ENCODE results near the gene HMBS. TPM values are rescaled to one million over a fixed set of nuclear protein-coding genes. Genes with fewer than 3 reads are reported as not detected.

Gene HMBS
- total RNA-seq, 1 experiment from 2014 or later: 61.6 TPM

DNA sequence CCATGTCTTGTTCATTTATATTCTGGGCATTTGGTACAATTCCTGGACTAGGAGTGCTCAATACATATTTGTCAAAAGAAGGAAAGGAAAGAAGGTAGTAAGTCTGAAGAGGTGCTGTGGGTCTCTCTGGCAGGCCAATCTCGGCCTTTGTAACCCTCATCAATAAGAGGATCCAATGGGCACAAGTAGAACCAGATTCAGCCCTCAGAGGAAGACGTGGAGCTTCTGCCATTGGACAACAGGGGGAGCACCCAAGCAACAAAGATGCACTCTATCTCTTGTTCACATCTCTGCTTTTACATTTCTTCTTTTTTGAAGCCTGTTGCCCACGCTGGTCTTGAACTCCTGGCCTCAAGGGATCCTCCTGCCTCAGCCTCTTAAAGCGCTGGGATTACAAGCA lies 19.3 kb upstream of the HMBS start:
- H3K27ac ChIP-seq (ENCODE audit: low read length): no peak overlapping the region
- CTCF ChIA-PET: no interaction called here
- H3K27me3 ChIP-seq (ENCODE audit: control insufficient read depth, insufficient read depth, low read length): no peaks in the 10 kb centered on the region
- in situ Hi-C loops (cut with HindIII; ENCODE audit: low pct_unique_long_range_greater_than_20kb, low sequenced_read_pairs): no loop called here
- no peaks in the 10 kb centered on the region for H3K9me3 ChIP-seq (ENCODE audit: control insufficient read depth, insufficient read depth, low read depth, low read length)
- H3K36me3 ChIP-seq (ENCODE audit: control insufficient read depth, insufficient read depth, low read length): no peaks in the 10 kb centered on the region; the same call in 1 of the 2 replicates
- BruUV-seq (replicated peaks): no TSS peak
- POLR2A ChIA-PET: no interaction called here
- H3K4me1 ChIP-seq (ENCODE audit: control insufficient read depth, insufficient read depth, low read length): peaks cover 8% of the 10 kb centered on the region; the same call in 1 of the 2 replicates
- no peak for TF ChIP-seq POLR2AphosphoS5 (IDR thresholded peaks at IDR 0.05; ENCODE audit: low read depth, low read length)
- peak; percentile 85; the same call in 1 of the 2 replicates for TF ChIP-seq CTCF (IDR thresholded peaks at IDR 0.05)
- intact Hi-C loops (cut with micrococcal nuclease; ENCODE audit: unreplicated experiment): no loop called here
- ATAC-seq (0 out of 2 replicates have a peak, but pooled peaks have one; percentile 34), DNase-seq (ENCODE audit: low read depth, low spot score) (no peak)
- no peak overlapping the region for H3K4me3 ChIP-seq (ENCODE audit: low read depth in 2 of 2, low read length in 2 of 2)

DNA sequence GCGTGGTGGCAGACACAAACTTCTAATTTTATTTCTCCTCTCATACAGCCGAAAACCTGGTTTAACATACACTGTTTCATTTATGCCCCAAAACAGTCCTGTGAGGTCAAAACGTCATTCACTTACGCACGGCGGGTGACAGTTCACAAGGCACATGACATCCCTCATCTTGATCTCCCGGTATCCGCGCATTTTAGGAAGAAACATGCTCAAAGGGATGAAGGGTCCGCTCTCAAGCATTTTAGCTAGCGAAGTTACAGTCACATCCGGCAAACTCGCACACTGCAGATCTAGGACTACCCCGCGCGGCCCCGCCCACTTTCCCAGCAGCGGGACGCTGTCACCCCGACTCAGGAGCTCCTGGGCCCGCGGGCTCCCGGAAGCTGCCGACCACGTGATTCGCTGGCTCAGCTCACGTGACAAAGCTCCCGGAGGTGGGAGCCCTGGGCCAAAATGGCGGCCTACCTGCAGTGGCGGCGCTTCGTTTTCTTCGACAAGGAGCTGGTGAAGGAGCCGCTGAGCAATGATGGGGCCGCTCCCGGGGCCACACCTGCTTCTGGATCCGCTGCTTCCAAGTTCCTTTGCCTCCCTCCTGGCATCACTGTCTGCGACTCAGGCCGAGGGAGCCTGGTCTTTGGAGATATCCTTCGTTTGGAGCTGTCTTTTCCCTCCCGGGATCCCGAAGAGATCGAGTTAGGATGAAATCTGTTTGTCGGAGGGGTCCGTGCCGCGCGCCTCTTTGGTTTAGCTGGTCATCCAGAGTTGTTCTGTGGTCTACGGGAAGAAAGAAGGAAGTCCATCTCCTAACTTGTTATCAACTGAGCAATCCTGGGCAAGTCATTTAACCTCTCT lies 17.1 kb upstream of the HMBS start, which contains the start of gene VPS11:
TSS of gene VPS11 (plus strand) at position 448 of the 852 bp plus-strand sequence. CDS start at position 454, 6 bp downstream.
- peak within 1 kb of the TSS; percentile 88 for H3K27ac ChIP-seq (ENCODE audit: low read length)
- TSS peak; percentile 84 for BruUV-seq (replicated peaks)
- in situ Hi-C loops (cut with HindIII; ENCODE audit: low pct_unique_long_range_greater_than_20kb, low sequenced_read_pairs) (no loop called here), intact Hi-C loops (cut with micrococcal nuclease; ENCODE audit: unreplicated experiment) (no loop called here)
- H3K4me3 ChIP-seq (ENCODE audit: low read depth in 2 of 2, low read length in 2 of 2): peak within 1 kb of the TSS; percentile 73 to 97
- peaks cover 8% of the 10 kb centered on the region; the same call in 1 of the 2 replicates for H3K4me1 ChIP-seq (ENCODE audit: control insufficient read depth, insufficient read depth, low read length)
- ChIA-PET CTCF (interaction anchor here (1.6 kb wide), 1 partner anchor 271 kb away, joined by 5 read pairs; no protein-coding TSS in a partner anchor), POLR2A (interaction anchor here (0.6 to 0.9 kb wide), 4 partner anchors 9 to 35 kb away, joined by 3 to 4 read pairs (median 3); partner anchors contain the start of gene HMBS)
- peaks cover 7% of the 10 kb centered on the region; the same call in 1 of the 2 replicates for H3K36me3 ChIP-seq (ENCODE audit: control insufficient read depth, insufficient read depth, low read length)
- no peaks in the 10 kb centered on the region for H3K27me3 ChIP-seq (ENCODE audit: control insufficient read depth, insufficient read depth, low read length)
- TF ChIP-seq POLR2AphosphoS5 (IDR thresholded peaks at IDR 0.05; ENCODE audit: low read depth, low read length) (peak; percentile 90), CTCF (IDR thresholded peaks at IDR 0.05) (no peak), SIN3A (IDR thresholded peaks at IDR 0.05; ENCODE audit: borderline replicate concordance, insufficient read depth, low read depth, low read length) (peak; percentile 98), TCF7L2 (IDR thresholded peaks at IDR 0.05; ENCODE audit: low read depth, low read length) (no peak; the same call in 1 of the 2 replicates)
- DNase-seq (ENCODE audit: low read depth, low spot score) (peak; percentile 82), ATAC-seq (peak; percentile 99)
- H3K9me3 ChIP-seq (ENCODE audit: control insufficient read depth, insufficient read depth, low read depth, low read length): no peaks in the 10 kb centered on the region

GRCh38 chr11:119077839-119078238 lies 6.8 kb upstream of the HMBS start:
- ATAC-seq (no peak), DNase-seq (ENCODE audit: low read depth, low spot score) (no peak)
- Histone ChIP-seq H3K27ac (ENCODE audit: low read length) (no peak overlapping the region), H3K9me3 (ENCODE audit: control insufficient read depth, insufficient read depth, low read depth, low read length) (no peaks in the 10 kb centered on the region), H3K4me3 (ENCODE audit: low read depth in 2 of 2, low read length in 2 of 2) (no peak overlapping the region), H3K36me3 (ENCODE audit: control insufficient read depth, insufficient read depth, low read length) (peaks cover 2% of the 10 kb centered on the region; the same call in 1 of the 2 replicates), H3K27me3 (ENCODE audit: control insufficient read depth, insufficient read depth, low read length) (no peaks in the 10 kb centered on the region), H3K4me1 (ENCODE audit: control insufficient read depth, insufficient read depth, low read length) (no peaks in the 10 kb centered on the region)
- in situ Hi-C loops (cut with HindIII; ENCODE audit: low pct_unique_long_range_greater_than_20kb, low sequenced_read_pairs) (no loop called here), intact Hi-C loops (cut with micrococcal nuclease; ENCODE audit: unreplicated experiment) (no loop called here)
- BruUV-seq (replicated peaks): no TSS peak
- ChIA-PET CTCF (interaction anchor here (0.5 kb wide), 1 partner anchor 9 kb away, joined by 10 read pairs; no protein-coding TSS in a partner anchor), POLR2A (no interaction called here)
- TF ChIP-seq SIN3A (IDR thresholded peaks at IDR 0.05; ENCODE audit: borderline replicate concordance, insufficient read depth, low read depth, low read length) (no peak), CTCF (IDR thresholded peaks at IDR 0.05) (no peak), POLR2AphosphoS5 (IDR thresholded peaks at IDR 0.05; ENCODE audit: low read depth, low read length) (no peak), TCF7L2 (IDR thresholded peaks at IDR 0.05; ENCODE audit: low read depth, low read length) (no peak)
- TF ChIP-seq, protein P1, sequence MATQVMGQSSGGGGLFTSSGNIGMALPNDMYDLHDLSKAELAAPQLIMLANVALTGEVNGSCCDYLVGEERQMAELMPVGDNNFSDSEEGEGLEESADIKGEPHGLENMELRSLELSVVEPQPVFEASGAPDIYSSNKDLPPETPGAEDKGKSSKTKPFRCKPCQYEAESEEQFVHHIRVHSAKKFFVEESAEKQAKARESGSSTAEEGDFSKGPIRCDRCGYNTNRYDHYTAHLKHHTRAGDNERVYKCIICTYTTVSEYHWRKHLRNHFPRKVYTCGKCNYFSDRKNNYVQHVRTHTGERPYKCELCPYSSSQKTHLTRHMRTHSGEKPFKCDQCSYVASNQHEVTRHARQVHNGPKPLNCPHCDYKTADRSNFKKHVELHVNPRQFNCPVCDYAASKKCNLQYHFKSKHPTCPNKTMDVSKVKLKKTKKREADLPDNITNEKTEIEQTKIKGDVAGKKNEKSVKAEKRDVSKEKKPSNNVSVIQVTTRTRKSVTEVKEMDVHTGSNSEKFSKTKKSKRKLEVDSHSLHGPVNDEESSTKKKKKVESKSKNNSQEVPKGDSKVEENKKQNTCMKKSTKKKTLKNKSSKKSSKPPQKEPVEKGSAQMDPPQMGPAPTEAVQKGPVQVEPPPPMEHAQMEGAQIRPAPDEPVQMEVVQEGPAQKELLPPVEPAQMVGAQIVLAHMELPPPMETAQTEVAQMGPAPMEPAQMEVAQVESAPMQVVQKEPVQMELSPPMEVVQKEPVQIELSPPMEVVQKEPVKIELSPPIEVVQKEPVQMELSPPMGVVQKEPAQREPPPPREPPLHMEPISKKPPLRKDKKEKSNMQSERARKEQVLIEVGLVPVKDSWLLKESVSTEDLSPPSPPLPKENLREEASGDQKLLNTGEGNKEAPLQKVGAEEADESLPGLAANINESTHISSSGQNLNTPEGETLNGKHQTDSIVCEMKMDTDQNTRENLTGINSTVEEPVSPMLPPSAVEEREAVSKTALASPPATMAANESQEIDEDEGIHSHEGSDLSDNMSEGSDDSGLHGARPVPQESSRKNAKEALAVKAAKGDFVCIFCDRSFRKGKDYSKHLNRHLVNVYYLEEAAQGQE (IDR thresholded peaks at IDR 0.05; ENCODE audit: insufficient read depth in 1 of 2, low read depth in 2 of 2, low read length in 1 of 2): no peak
